ENCODE results near the gene HTR2B. TPM values are rescaled to one million over a fixed set of nuclear protein-coding genes. Genes with fewer than 3 reads are reported as not detected.

Gene HTR2B
- total and polyA plus RNA-seq, 7 donors = 0.23 to 18.3 (median 7.6) TPM; not detected in 1

DNA sequence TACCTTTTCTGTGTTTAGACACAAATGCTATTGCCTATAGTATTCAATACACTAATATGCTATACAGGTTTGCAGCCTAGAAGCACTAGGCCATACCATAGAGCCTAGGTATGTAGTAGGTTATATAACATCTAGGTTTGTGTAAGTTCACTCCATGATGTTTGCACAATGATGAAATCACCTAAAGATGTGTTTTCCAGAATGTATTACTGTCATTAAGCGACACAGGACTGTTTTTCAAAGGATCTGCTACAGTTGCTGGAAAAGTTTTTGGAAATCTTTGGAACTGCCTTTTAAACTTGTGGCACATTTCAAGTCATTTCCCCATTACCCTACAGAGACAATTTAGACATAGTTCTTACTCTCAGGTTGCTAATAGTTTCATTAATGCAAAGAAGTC is 58.9 kb downstream of the HTR2B start:
- DNase-seq = no peak
- TF ChIP-seq EP300 (IDR thresholded peaks at IDR 0.05) (no peak), POLR2AphosphoS5 (IDR thresholded peaks at IDR 0.05) (no peak), POLR2A (IDR thresholded peaks at IDR 0.05) (no peak), CTCF (IDR thresholded peaks at IDR 0.05) (no peak)
- H3K27me3 ChIP-seq = no peaks in the 10 kb centered on the region
- H3K9me3 ChIP-seq = no peaks in the 10 kb centered on the region
- 85 to 94% methylated on average over 1 of the region's 1 CpG for WGBS, 2 donors
- intact Hi-C loops (cut with DNase I) = no loop called here
- no peak overlapping the region for H3K4me3 ChIP-seq
- H3K36me3 ChIP-seq = peaks cover 4 to 99% (median 25%) of the 10 kb centered on the region in 4 donors
- H3K27ac ChIP-seq = no peak overlapping the region
- peaks cover 0 to under 1% (median 0%) of the 10 kb centered on the region in 4 donors for H3K4me1 ChIP-seq

GRCh38 chr2:231063347-231063746 is 61.5 kb downstream of the HTR2B start:
- Histone ChIP-seq H3K27me3 (no peaks in the 10 kb centered on the region), H3K36me3 (peaks cover 4 to 72% (median 25%) of the 10 kb centered on the region in 4 donors)

GRCh38 chr2:231062776-231063175 is 62.1 kb downstream of the HTR2B start:
- WGBS, 2 donors = 88 to 89% methylated on average over 3 of the region's 3 CpGs
- no peaks in the 10 kb centered on the region for H3K27me3 ChIP-seq
- intact Hi-C loops (cut with DNase I) = no loop called here
- no peak for TF ChIP-seq POLR2A (IDR thresholded peaks at IDR 0.05)
- no peak for TF ChIP-seq CTCF (IDR thresholded peaks at IDR 0.05)
- no peak for TF ChIP-seq POLR2AphosphoS5 (IDR thresholded peaks at IDR 0.05)
- TF ChIP-seq EP300 (IDR thresholded peaks at IDR 0.05) = no peak
- no peak overlapping the region for H3K4me3 ChIP-seq
- H3K9me3 ChIP-seq = no peaks in the 10 kb centered on the region
- peaks cover 0 to 30% (median 25%) of the 10 kb centered on the region in 4 donors for H3K4me1 ChIP-seq
- H3K36me3 ChIP-seq = peaks cover 2 to 67% (median 21%) of the 10 kb centered on the region in 4 donors
- no peak overlapping the region for H3K27ac ChIP-seq
- no peak for DNase-seq

More at GRCh38 chr2:231063347-231063746, 61.5 kb downstream of the HTR2B start:
- no peak overlapping the region for H3K4me3 ChIP-seq
- peaks cover 0 to 24% (median 19%) of the 10 kb centered on the region in 4 donors for H3K4me1 ChIP-seq
- no peak for DNase-seq
- H3K27ac ChIP-seq = no peak overlapping the region
- 95 to 98% methylated on average over 1 of the region's 1 CpG for WGBS, 2 donors
- TF ChIP-seq EP300 (IDR thresholded peaks at IDR 0.05) (no peak), CTCF (IDR thresholded peaks at IDR 0.05) (no peak), POLR2A (IDR thresholded peaks at IDR 0.05) (no peak), POLR2AphosphoS5 (IDR thresholded peaks at IDR 0.05) (no peak)
- H3K9me3 ChIP-seq = no peaks in the 10 kb centered on the region
- intact Hi-C loops (cut with DNase I) = no loop called here

DNA sequence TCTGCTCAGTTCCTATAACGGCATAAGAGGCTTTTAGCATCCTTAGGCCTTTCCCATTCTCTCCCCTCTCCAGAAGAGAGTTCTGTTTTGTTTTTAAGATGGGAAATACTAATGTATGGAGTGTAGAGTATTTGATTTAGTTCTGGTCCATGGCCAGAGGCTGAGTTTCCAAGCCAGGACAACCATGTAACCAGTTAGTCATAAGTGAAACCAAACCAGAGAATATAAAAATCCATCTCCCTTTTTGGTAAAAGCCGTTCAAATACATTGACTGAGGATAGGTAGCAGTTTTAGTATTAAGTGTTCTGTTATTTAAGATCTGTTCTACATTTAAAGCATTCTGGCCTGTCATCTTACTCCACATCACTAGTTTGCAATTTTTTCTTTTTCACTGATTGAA is 65.1 kb downstream of the HTR2B start:
- Histone ChIP-seq H3K9me3 (no peaks in the 10 kb centered on the region), H3K27ac (no peak overlapping the region), H3K36me3 (peaks cover 0 to 38% (median 10%) of the 10 kb centered on the region in 4 donors), H3K27me3 (no peaks in the 10 kb centered on the region), H3K4me1 (peaks cover 0 to 42% (median 33%) of the 10 kb centered on the region in 4 donors), H3K4me3 (no peak overlapping the region)
- 86 to 90% methylated on average over 2 of the region's 2 CpGs for WGBS, 2 donors
- TF ChIP-seq CTCF (IDR thresholded peaks at IDR 0.05) (no peak), POLR2AphosphoS5 (IDR thresholded peaks at IDR 0.05) (no peak), POLR2A (IDR thresholded peaks at IDR 0.05) (no peak), EP300 (IDR thresholded peaks at IDR 0.05) (no peak)
- no peak for DNase-seq
- intact Hi-C loops (cut with DNase I) = no loop called here
